ENCODE results near the gene CD46. TPM values are rescaled to one million over a fixed set of nuclear protein-coding genes. Genes with fewer than 3 reads are reported as not detected.

The CD46 gene
- total RNA-seq, 1 experiment from 2014 or later, result 184 TPM

DNA sequence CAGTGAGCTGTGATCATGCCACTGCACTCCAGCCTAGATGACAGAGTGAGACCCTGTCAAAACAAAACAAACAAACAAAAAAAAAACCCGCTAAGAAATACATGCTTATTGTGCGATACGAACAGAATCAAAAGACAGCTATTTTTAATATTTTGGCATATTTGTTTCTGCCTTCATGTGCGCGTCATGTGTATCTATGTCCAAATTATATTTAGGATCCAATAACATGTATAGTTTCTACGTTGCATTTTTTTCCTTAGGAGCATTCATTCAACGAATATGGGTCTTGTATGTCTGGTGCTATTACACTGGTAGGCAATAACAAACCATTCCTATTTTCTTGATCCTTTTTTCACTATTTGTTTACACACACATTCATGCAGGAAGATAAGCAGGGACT, 1.8 kb downstream of the CD46 start:
- DNase-seq (ENCODE audit: unreplicated experiment), result no peak
- Mint-ChIP-seq H3K4me3 (ENCODE audit: unreplicated experiment) (peak overlapping the region; percentile 99), H3K27ac (ENCODE audit: low read depth, unreplicated experiment) (peak overlapping the region; percentile 96), H3K27me3 (ENCODE audit: insufficient read depth, unreplicated experiment) (no peaks in the 10 kb centered on the region), H3K36me3 (ENCODE audit: insufficient read depth, unreplicated experiment) (peaks cover 23% of the 10 kb centered on the region), H3K9me3 (ENCODE audit: unreplicated experiment) (peaks cover under 1% of the 10 kb centered on the region), H3K4me1 (ENCODE audit: insufficient read depth, unreplicated experiment) (peaks cover 55% of the 10 kb centered on the region)
- ChIA-PET CTCF (interaction anchor here (0.6 to 5.7 kb wide), 10 partner anchors 9 to 174 kb away, joined by 3 to 46 read pairs (median 3); no protein-coding TSS in a partner anchor), POLR2A (interaction anchor here (0.6 to 7.1 kb wide), 21 partner anchors 11 to 722 kb away, joined by 3 to 160 read pairs (median 9); partner anchors contain the start of gene C1orf116)
- no TSS peak for BruUV-seq (replicated peaks)
- intact Hi-C loops (cut with micrococcal nuclease), result no loop called here
- TF ChIP-seq, protein P1, sequence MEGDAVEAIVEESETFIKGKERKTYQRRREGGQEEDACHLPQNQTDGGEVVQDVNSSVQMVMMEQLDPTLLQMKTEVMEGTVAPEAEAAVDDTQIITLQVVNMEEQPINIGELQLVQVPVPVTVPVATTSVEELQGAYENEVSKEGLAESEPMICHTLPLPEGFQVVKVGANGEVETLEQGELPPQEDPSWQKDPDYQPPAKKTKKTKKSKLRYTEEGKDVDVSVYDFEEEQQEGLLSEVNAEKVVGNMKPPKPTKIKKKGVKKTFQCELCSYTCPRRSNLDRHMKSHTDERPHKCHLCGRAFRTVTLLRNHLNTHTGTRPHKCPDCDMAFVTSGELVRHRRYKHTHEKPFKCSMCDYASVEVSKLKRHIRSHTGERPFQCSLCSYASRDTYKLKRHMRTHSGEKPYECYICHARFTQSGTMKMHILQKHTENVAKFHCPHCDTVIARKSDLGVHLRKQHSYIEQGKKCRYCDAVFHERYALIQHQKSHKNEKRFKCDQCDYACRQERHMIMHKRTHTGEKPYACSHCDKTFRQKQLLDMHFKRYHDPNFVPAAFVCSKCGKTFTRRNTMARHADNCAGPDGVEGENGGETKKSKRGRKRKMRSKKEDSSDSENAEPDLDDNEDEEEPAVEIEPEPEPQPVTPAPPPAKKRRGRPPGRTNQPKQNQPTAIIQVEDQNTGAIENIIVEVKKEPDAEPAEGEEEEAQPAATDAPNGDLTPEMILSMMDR (IDR thresholded peaks at IDR 0.05; ENCODE audit: unreplicated experiment), result no peak

DNA sequence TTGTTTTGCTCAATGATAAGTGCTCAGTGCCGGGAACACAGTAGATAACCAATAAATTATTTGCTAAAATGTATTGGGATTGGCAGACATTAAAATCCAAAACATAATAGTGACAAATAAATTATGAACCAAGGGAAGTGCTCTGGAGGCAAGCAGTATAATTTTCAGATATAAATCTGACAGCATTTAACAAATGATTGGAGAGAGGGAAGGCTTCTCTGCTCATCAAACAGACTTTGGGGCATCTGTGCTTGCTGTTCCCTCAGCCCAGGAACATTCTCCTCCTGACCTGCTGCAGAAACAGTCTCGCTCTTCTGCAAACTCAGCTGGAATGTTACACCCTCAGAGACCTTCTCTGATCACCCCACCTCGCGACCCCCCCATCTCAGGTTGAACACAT, 2.2 kb downstream of the CD46 start:
- H3K27ac Mint-ChIP-seq (ENCODE audit: low read depth, unreplicated experiment), result peak overlapping the region; percentile 96
- no peaks in the 10 kb centered on the region for H3K9me3 Mint-ChIP-seq (ENCODE audit: unreplicated experiment)
- TF ChIP-seq, protein P1 (IDR thresholded peaks at IDR 0.05; ENCODE audit: unreplicated experiment), result no peak
- H3K36me3 Mint-ChIP-seq (ENCODE audit: insufficient read depth, unreplicated experiment), result peaks cover 27% of the 10 kb centered on the region
- H3K4me1 Mint-ChIP-seq (ENCODE audit: insufficient read depth, unreplicated experiment), result peaks cover 51% of the 10 kb centered on the region
- POLR2A ChIA-PET, result interaction anchor here (0.6 to 7.1 kb wide), 21 partner anchors 10 to 722 kb away, joined by 3 to 160 read pairs (median 12); partner anchors contain the start of gene C1orf116
- H3K27me3 Mint-ChIP-seq (ENCODE audit: insufficient read depth, unreplicated experiment), result no peaks in the 10 kb centered on the region
- intact Hi-C loops (cut with micrococcal nuclease), result no loop called here
- DNase-seq (ENCODE audit: unreplicated experiment), result no peak
- BruUV-seq (replicated peaks), result no TSS peak
- peak overlapping the region; percentile 99 for H3K4me3 Mint-ChIP-seq (ENCODE audit: unreplicated experiment)
- CTCF ChIA-PET, result interaction anchor here (0.6 to 5.7 kb wide), 7 partner anchors 10 to 1715 kb away, joined by 3 to 46 read pairs (median 3); no protein-coding TSS in a partner anchor

DNA sequence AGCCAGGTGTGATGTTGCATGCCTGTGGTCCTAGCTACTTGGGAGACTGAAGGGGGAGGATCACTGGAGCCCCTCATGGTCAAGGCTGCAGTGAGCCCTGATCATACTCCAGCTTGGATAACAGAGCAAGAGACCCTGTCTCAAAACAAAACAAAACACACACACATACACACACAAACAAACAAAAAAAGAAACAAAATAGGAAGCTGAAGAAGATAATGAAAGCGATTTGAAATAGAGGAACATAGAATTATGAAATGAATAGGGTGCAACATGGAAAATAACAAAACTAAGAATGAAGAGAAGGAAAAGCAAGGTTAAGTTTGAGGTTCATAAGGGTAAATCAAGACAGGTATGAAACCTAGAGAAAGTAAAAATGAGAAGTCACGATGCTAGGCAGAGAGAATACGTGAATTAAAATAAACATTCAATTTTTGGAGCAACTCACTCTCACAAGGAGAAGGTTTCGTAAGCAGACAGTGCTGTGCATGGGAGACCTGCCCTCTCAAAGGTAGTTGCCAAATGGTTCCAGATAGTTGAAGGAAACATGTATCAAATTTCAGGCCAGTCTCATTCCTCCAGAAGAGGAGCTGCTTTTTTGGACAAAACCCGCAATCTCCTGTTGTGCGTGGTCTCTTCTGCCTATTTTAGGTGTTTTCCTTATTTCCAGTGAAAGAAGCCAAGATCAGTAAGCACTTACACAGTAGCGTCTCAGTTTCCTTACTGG, 3.3 kb downstream of the CD46 start:
- peaks cover 44% of the 10 kb centered on the region for H3K4me1 Mint-ChIP-seq (ENCODE audit: insufficient read depth, unreplicated experiment)
- BruUV-seq (replicated peaks), result no TSS peak
- intact Hi-C loops (cut with micrococcal nuclease), result no loop called here
- DNase-seq (ENCODE audit: unreplicated experiment), result peak; percentile 93
- no peak overlapping the region for H3K27ac Mint-ChIP-seq (ENCODE audit: low read depth, unreplicated experiment)
- ChIA-PET POLR2A (interaction anchor here (0.6 to 7.1 kb wide), 23 partner anchors 9 to 870 kb away, joined by 3 to 160 read pairs (median 6); partner anchors contain the start of genes C1orf116 and CD55), CTCF (interaction anchor here (0.5 to 5.7 kb wide), 16 partner anchors 9 to 1713 kb away, joined by 3 to 46 read pairs (median 3); no protein-coding TSS in a partner anchor)
- no peaks in the 10 kb centered on the region for H3K9me3 Mint-ChIP-seq (ENCODE audit: unreplicated experiment)
- H3K36me3 Mint-ChIP-seq (ENCODE audit: insufficient read depth, unreplicated experiment), result peaks cover 38% of the 10 kb centered on the region
- H3K4me3 Mint-ChIP-seq (ENCODE audit: unreplicated experiment), result peak overlapping the region; percentile 99
- TF ChIP-seq, protein P1 (IDR thresholded peaks at IDR 0.05; ENCODE audit: unreplicated experiment), result no peak
- no peaks in the 10 kb centered on the region for H3K27me3 Mint-ChIP-seq (ENCODE audit: insufficient read depth, unreplicated experiment)

Data from MCF 10A (cell line).